Kidney (tissue), 14 donors: ENCODE measurements around the gene SEMA5B. TPM values are rescaled to one million over a fixed set of nuclear protein-coding genes. Genes with fewer than 3 reads are reported as not detected.

Experiments used
- DNase-seq, 5 donors: peaks; one replicate each; pipeline ENCODE4 v3.0.0-alpha.2; 2013 to 2020
- FAIRE-seq: peaks from 2 replicates; lab custom pipeline; 2012; peaks lifted over from hg19 to GRCh38; lab: Jason Lieb, UNC
- H3K27ac ChIP-seq, 2 donors: one replicate each; pipeline ENCODE4 v1.7.0; 2013; ENCODE audit warnings: low read depth in 2 of 2, low read length in 2 of 2, inconsistent platforms in 1 of 2
- H3K27me3 ChIP-seq: one replicate; pipeline ENCODE4 v1.7.1; 2013; ENCODE audit warnings: low read length, inconsistent platforms; ENCODE audit not compliant: control insufficient read depth, insufficient read depth
- H3K36me3 ChIP-seq, 3 donors: one replicate each; pipeline versions ENCODE4 v1.7.0 to v1.7.1; 2013; ENCODE audit warnings: low read length in 3 of 3, control low read depth in 1 of 3, inconsistent platforms in 1 of 3; ENCODE audit not compliant: insufficient read depth in 3 of 3, control insufficient read depth in 2 of 3
- H3K4me1 ChIP-seq, 3 donors: one replicate each; pipeline versions ENCODE4 v1.7.0 to v1.7.1; 2013; ENCODE audit warnings: low read length in 3 of 3, inconsistent platforms in 1 of 3, low read depth in 1 of 3; ENCODE audit not compliant: control insufficient read depth in 2 of 3, insufficient read depth in 2 of 3
- H3K4me3 ChIP-seq, 3 donors: one replicate each; pipeline versions ENCODE4 v1.7.0 to v1.8.1; 2013; ENCODE audit warnings: low read length in 3 of 3, control low read depth in 1 of 3, inconsistent platforms in 1 of 3
- H3K9ac ChIP-seq, 3 donors: one replicate each; pipeline versions ENCODE4 v1.7.0 to v1.7.1; 2013; ENCODE audit warnings: low read length in 3 of 3, control low read depth in 1 of 3, inconsistent platforms in 1 of 3
- H3K9me3 ChIP-seq, 3 donors: one replicate each; pipeline versions ENCODE4 v1.7.0 to v1.7.1; 2013; ENCODE audit warnings: low read length in 3 of 3, control low read depth in 1 of 3, inconsistent platforms in 1 of 3; ENCODE audit not compliant: control insufficient read depth in 2 of 3, insufficient read depth in 1 of 3
- CTCF ChIP-seq: IDR thresholded peaks from 3 replicates; pipeline ENCODE4 v1.5.1; 2012; ENCODE audit warnings: mild to moderate bottlenecking, moderate library complexity, borderline replicate concordance; ENCODE audit not compliant: insufficient read depth; ENCODE audit errors: extremely low read depth
- intact Hi-C: fragments of 100-400 bp; cut with DNase I; formaldehyde crosslinking; loops from one replicate; pipeline ENCODE4 v1.11.1; 2022
- polyA plus RNA-seq: library from polyadenylated mRNA; stranded (reverse); fragments of 350-450 nt; fragmentation: Illumina TruSeq; extraction: RNeasy Lipid Tissue Mini Kit (QIAGEN cat#74804); gene quantifications from one replicate; pipeline ENCODE4 v1.2.3, GENCODE V29; 2014; ENCODE audit warnings: low read depth, low replicate concordance; ENCODE audit not compliant: insufficient read depth
- total RNA-seq: library from RNA; stranded (reverse); fragmentation: NEBNext Ultra II Directional; extraction: Animal tissue kit (Norgen Biotek cat#: 25700); gene quantifications from one replicate; pipeline ENCODE4 v1.2.1, GENCODE V29; 2021
- donor health status: control.
- donor health status: control.
- donor health status: control.
- donor health status: control.
- donor health status: control.
- donor health status: DM: yes; HTN: yes; CAD: no.
- donor health status: Normal renal cell carcinoma (clear cell type).

The SEMA5B gene
- total and polyA plus RNA-seq, 2 donors from 2014 or later, result 6.6 to 8.4 TPM

- H3K27me3 ChIP-seq, result no peaks in the 10 kb centered on the region
- DNase-seq (peak in 2 of 5 donors; percentile 56 to 76), FAIRE-seq (no peak)
- no peaks in the 10 kb centered on the region for H3K36me3 ChIP-seq
- H3K4me3 ChIP-seq, result no peak overlapping the region
- no peak overlapping the region for H3K27ac ChIP-seq
- intact Hi-C loops, result no loop called here
- no peaks in the 10 kb centered on the region for H3K4me1 ChIP-seq
- H3K9ac ChIP-seq, result no peak overlapping the region
- TF ChIP-seq CTCF, result no peak
- no peaks in the 10 kb centered on the region for H3K9me3 ChIP-seq
Observed at GRCh38 chr3:123019591-123019990, 8.0 kb downstream of the SEMA5B start.

- intact Hi-C loops, result no loop called here
- FAIRE-seq, result no peak
- Histone ChIP-seq H3K4me1 (no peaks in the 10 kb centered on the region), H3K4me3 (no peak overlapping the region), H3K36me3 (no peaks in the 10 kb centered on the region), H3K9ac (no peak overlapping the region), H3K9me3 (no peaks in the 10 kb centered on the region), H3K27me3 (no peaks in the 10 kb centered on the region), H3K27ac (no peak overlapping the region)
- TF ChIP-seq CTCF, result no peak
- peak in 2 of 5 donors; percentile 45 to 62 for DNase-seq
Observed at GRCh38 chr3:123019161-123019560, 8.4 kb downstream of the SEMA5B start.

GRCh38 chr3:123018683-123019082, 8.9 kb downstream of the SEMA5B start:
- intact Hi-C loops, result no loop called here
- Histone ChIP-seq H3K27ac (no peak overlapping the region), H3K27me3 (no peaks in the 10 kb centered on the region), H3K4me1 (no peaks in the 10 kb centered on the region), H3K9ac (no peak overlapping the region), H3K36me3 (no peaks in the 10 kb centered on the region), H3K9me3 (no peaks in the 10 kb centered on the region), H3K4me3 (no peak overlapping the region)
- no peak for TF ChIP-seq CTCF
- FAIRE-seq (no peak), DNase-seq (no peak)

- H3K27ac ChIP-seq, result no peak overlapping the region
- DNase-seq (no peak), FAIRE-seq (no peak)
- H3K9ac ChIP-seq, result no peak overlapping the region
- no peak overlapping the region for H3K4me3 ChIP-seq
- no peaks in the 10 kb centered on the region for H3K27me3 ChIP-seq
- no peaks in the 10 kb centered on the region for H3K9me3 ChIP-seq
- no peaks in the 10 kb centered on the region for H3K36me3 ChIP-seq
- TF ChIP-seq CTCF, result no peak
- no peaks in the 10 kb centered on the region for H3K4me1 ChIP-seq
- intact Hi-C loops, result no loop called here
Observed at GRCh38 chr3:123015596-123015995, 12.0 kb downstream of the SEMA5B start.
